ENCODE data around the gene ELMO1.
A peak's percentile ranks its signal among the peaks of the same experiment; 100 is the strongest.

Gene ELMO1

GRCh38 chr7:36928311-36928710 lies 520.4 kb downstream of the ELMO1 start:
- DNase-seq: no peak

- DNase-seq: no peak
Observed at GRCh38 chr7:36925691-36926090, 523.0 kb downstream of the ELMO1 start.

- no peak for DNase-seq
Observed at GRCh38 chr7:36925207-36925606, 523.5 kb downstream of the ELMO1 start.

GRCh38 chr7:36923943-36924436 lies 524.7 kb downstream of the ELMO1 start:
- no peak for DNase-seq

GRCh38 chr7:36923185-36923584 lies 525.5 kb downstream of the ELMO1 start:
- DNase-seq: no peak

- DNase-seq: no peak
Observed at GRCh38 chr7:36920433-36920832, 528.2 kb downstream of the ELMO1 start.

GRCh38 chr7:36919738-36920137 lies 528.9 kb downstream of the ELMO1 start:
- no peak for DNase-seq

GRCh38 chr7:36918591-36918990 lies 530.1 kb downstream of the ELMO1 start:
- no peak for DNase-seq

GRCh38 chr7:36916619-36917018 lies 532.0 kb downstream of the ELMO1 start:
- DNase-seq: no peak

- DNase-seq: no peak
Observed at GRCh38 chr7:36916116-36916515, 532.5 kb downstream of the ELMO1 start.

GRCh38 chr7:36911788-36912187 lies 536.9 kb downstream of the ELMO1 start:
- peak; percentile 86 for DNase-seq

- DNase-seq: no peak
Observed at GRCh38 chr7:36910859-36911258, 537.8 kb downstream of the ELMO1 start.

- DNase-seq: no peak
Observed at GRCh38 chr7:36910401-36910800, 538.3 kb downstream of the ELMO1 start.

- peak; percentile 48 for DNase-seq
Observed at GRCh38 chr7:36906956-36907635, 541.6 kb downstream of the ELMO1 start.

GRCh38 chr7:36906448-36906847 lies 542.2 kb downstream of the ELMO1 start:
- DNase-seq: peak; percentile 72

- peak; percentile 14 for DNase-seq
Observed at GRCh38 chr7:36905841-36906240, 542.8 kb downstream of the ELMO1 start.

GRCh38 chr7:36904802-36905201 lies 543.9 kb downstream of the ELMO1 start:
- no peak for DNase-seq

GRCh38 chr7:36904101-36904500 lies 544.6 kb downstream of the ELMO1 start:
- no peak for DNase-seq

- no peak for DNase-seq
Observed at GRCh38 chr7:36900988-36901710, 547.5 kb downstream of the ELMO1 start.

GRCh38 chr7:36898186-36898585 lies 550.5 kb downstream of the ELMO1 start:
- no peak for DNase-seq

- DNase-seq: no peak
Observed at GRCh38 chr7:36896956-36897590, 551.6 kb downstream of the ELMO1 start.

GRCh38 chr7:36896418-36896817 lies 552.2 kb downstream of the ELMO1 start:
- DNase-seq: no peak

- DNase-seq: no peak
Observed at GRCh38 chr7:36895192-36895591, 553.5 kb downstream of the ELMO1 start.

GRCh38 chr7:36894190-36894589 lies 554.5 kb downstream of the ELMO1 start:
- DNase-seq: no peak
